Measurements from ENCODE around the gene CRYBA1.

- TF ChIP-seq CTCF (IDR thresholded peaks at IDR 0.05) (no peak), POLR2A (IDR thresholded peaks at IDR 0.05) (no peak)
Measured at GRCh38 chr17:29289852-29290251, 43.2 kb downstream of the CRYBA1 start.
